Neural cell (in vitro differentiated cells): Measurements from ENCODE around the gene SLCO2A1. TPM values are rescaled to one million over a fixed set of nuclear protein-coding genes. Genes with fewer than 3 reads are reported as not detected.

Experiments used
- H2AFZ ChIP-seq: fragments of 200-600, 300-800 bp; sonication (generic), shearing (Covaris generic); 2 replicates; pipeline ENCODE4 v1.6.0; 2014; ENCODE audit warnings: low read depth, mild to moderate bottlenecking, antibody characterized with exemption, low read length, moderate library complexity
- H3F3A ChIP-seq: fragments of 200-600 bp; shearing (Covaris generic); 2 replicates; pipeline ENCODE4 v1.6.1; 2016; ENCODE audit warnings: mild to moderate bottlenecking, moderate library complexity, mixed read lengths, antibody characterized with exemption, low read length; ENCODE audit not compliant: insufficient read depth, poor library complexity, severe bottlenecking
- H3K27ac ChIP-seq: fragments of 200-600, 300-800 bp; sonication (generic), shearing (Covaris generic); 2 replicates; pipeline ENCODE4 v1.5.1; 2014; ENCODE audit warnings: mild to moderate bottlenecking, low read length, moderate library complexity
- H3K27me3 ChIP-seq: fragments of 300-800, 200-600 bp; sonication (generic), shearing (Covaris generic); 2 replicates; pipeline ENCODE4 v1.6.0; 2014; ENCODE audit warnings: mild to moderate bottlenecking, low read depth, low read length, moderate library complexity; ENCODE audit not compliant: insufficient read depth
- H3K36me3 ChIP-seq: fragments of 300-800, 200-600 bp; sonication (generic), shearing (Covaris generic); 2 replicates; pipeline ENCODE4 v1.5.1; 2014; ENCODE audit warnings: mild to moderate bottlenecking, antibody characterized with exemption, low read length, moderate library complexity; ENCODE audit not compliant: insufficient read depth
- H3K4me2 ChIP-seq: fragments of 300-800, 200-600 bp; sonication (generic), shearing (Covaris generic); 2 replicates; pipeline ENCODE4 v1.6.0; 2014; ENCODE audit warnings: mild to moderate bottlenecking, low read length
- H3K4me3 ChIP-seq: fragments of 300-800, 200-600 bp; sonication (generic), shearing (Covaris generic); 2 replicates; pipeline ENCODE4 v1.5.1; 2014; ENCODE audit warnings: mild to moderate bottlenecking, low read length, moderate library complexity
- H3K79me2 ChIP-seq: fragments of 200-600 bp; shearing (Covaris generic); replicated peaks from 2 replicates; pipeline ENCODE4 v1.6.0; 2014; ENCODE audit warnings: mild to moderate bottlenecking, low read length, moderate library complexity; ENCODE audit not compliant: insufficient read depth
- H3K9ac ChIP-seq: fragments of 300-800, 200-600 bp; sonication (generic), shearing (Covaris generic); 2 replicates; pipeline ENCODE4 v1.6.1; 2016; ENCODE audit warnings: mild to moderate bottlenecking, low read length, mixed read lengths
- H3K9me2 ChIP-seq: fragments of 200-600 bp; shearing (Covaris generic); 2 replicates; pipeline ENCODE4 v1.6.1; 2016; ENCODE audit warnings: mild to moderate bottlenecking, low read length, mixed read lengths; ENCODE audit not compliant: insufficient read depth
- H3K9me3 ChIP-seq: fragments of 200-600, 300-800 bp; sonication (generic), shearing (Covaris generic); 2 replicates; pipeline ENCODE4 v1.6.1; 2016; ENCODE audit warnings: mild to moderate bottlenecking, mixed run types, low read length, moderate library complexity, mixed read lengths
- H4K20me1 ChIP-seq: fragments of 200-600 bp; shearing (Covaris generic); 2 replicates; pipeline ENCODE4 v1.6.1; 2016; ENCODE audit warnings: mild to moderate bottlenecking, mixed run types; ENCODE audit not compliant: insufficient read depth
- EP300 ChIP-seq: fragments of 450-650 bp; conservative IDR thresholded peaks from 2 replicates; pipeline ENCODE4 v1.6.1; 2014; ENCODE audit warnings: antibody characterized with exemption, mild to moderate bottlenecking, moderate library complexity; ENCODE audit not compliant: poor library complexity, severe bottlenecking
- EZH2 ChIP-seq: fragments of 200-600, 300-800 bp; shearing (Covaris generic), sonication (generic); IDR thresholded peaks from 2 replicates; pipeline ENCODE4 v1.6.1; 2014; ENCODE audit warnings: antibody characterized with exemption, low read length, borderline replicate concordance, mild to moderate bottlenecking; ENCODE audit not compliant: insufficient read depth, poor library complexity, severe bottlenecking
- MXI1 ChIP-seq: fragments of 450-650 bp; conservative IDR thresholded peaks from 2 replicates; pipeline ENCODE4 v1.6.1; 2014; ENCODE audit warnings: antibody characterized with exemption, mild to moderate bottlenecking; ENCODE audit not compliant: poor library complexity, severe bottlenecking
- POLR2AphosphoS5 ChIP-seq: IDR thresholded peaks from 2 replicates; pipeline ENCODE4 v1.6.1; 2012
- RAD21 ChIP-seq: fragments of 450-650 bp; conservative IDR thresholded peaks from 2 replicates; pipeline ENCODE4 v1.6.1; 2014; ENCODE audit warnings: antibody characterized with exemption, mild to moderate bottlenecking, moderate library complexity
- SMC3 ChIP-seq: fragments of 450-650 bp; conservative IDR thresholded peaks from 2 replicates; pipeline ENCODE4 v1.6.1; 2014; ENCODE audit warnings: antibody characterized with exemption, mild to moderate bottlenecking, moderate library complexity; ENCODE audit not compliant: poor library complexity
- TAF1 ChIP-seq: IDR thresholded peaks from 2 replicates; pipeline ENCODE4 v1.6.1; 2012; ENCODE audit warnings: low read depth
- polyA plus RNA-seq: library from polyadenylated mRNA; depleted of rRNA; stranded (reverse); fragments of >200 nt; gene quantifications from 2 replicates; pipeline ENCODE4 v1.2.3, GENCODE V29; 2014
- TF ChIP-seq, protein P1 (sequence below): IDR thresholded peaks from 2 replicates; pipeline ENCODE4 v1.6.1; 2012; ENCODE audit warnings: borderline replicate concordance
- TF ChIP-seq, protein P2 (sequence below): fragments of 450-650 bp; IDR thresholded peaks from 2 replicates; pipeline ENCODE4 v1.5.1; 2014; ENCODE audit warnings: antibody characterized with exemption, mild to moderate bottlenecking, moderate library complexity; ENCODE audit not compliant: poor library complexity, severe bottlenecking

The SLCO2A1 gene
- polyA plus RNA-seq, 1 donor from 2014 or later: not detected

- no peak overlapping the region for H3K9ac ChIP-seq
- no peak overlapping the region for H3K4me2 ChIP-seq
- no peaks in the 10 kb centered on the region for H3K9me2 ChIP-seq
- H3K27ac ChIP-seq: no peak overlapping the region
- no peaks in the 10 kb centered on the region for H3K27me3 ChIP-seq
- no peaks in the 10 kb centered on the region for H3K79me2 ChIP-seq
- H3F3A ChIP-seq: no peaks in the 10 kb centered on the region
- no peaks in the 10 kb centered on the region for H3K9me3 ChIP-seq
- no peaks in the 10 kb centered on the region for H4K20me1 ChIP-seq
- H3K36me3 ChIP-seq: no peaks in the 10 kb centered on the region
- H3K4me3 ChIP-seq: no peak overlapping the region
- no peak for TF ChIP-seq EP300
- TF ChIP-seq RAD21: no peak
- TF ChIP-seq EZH2: no peak
- TF ChIP-seq SMC3: no peak
- no peak for TF ChIP-seq POLR2AphosphoS5
- no peak for TF ChIP-seq MXI1
- TF ChIP-seq, protein P1, sequence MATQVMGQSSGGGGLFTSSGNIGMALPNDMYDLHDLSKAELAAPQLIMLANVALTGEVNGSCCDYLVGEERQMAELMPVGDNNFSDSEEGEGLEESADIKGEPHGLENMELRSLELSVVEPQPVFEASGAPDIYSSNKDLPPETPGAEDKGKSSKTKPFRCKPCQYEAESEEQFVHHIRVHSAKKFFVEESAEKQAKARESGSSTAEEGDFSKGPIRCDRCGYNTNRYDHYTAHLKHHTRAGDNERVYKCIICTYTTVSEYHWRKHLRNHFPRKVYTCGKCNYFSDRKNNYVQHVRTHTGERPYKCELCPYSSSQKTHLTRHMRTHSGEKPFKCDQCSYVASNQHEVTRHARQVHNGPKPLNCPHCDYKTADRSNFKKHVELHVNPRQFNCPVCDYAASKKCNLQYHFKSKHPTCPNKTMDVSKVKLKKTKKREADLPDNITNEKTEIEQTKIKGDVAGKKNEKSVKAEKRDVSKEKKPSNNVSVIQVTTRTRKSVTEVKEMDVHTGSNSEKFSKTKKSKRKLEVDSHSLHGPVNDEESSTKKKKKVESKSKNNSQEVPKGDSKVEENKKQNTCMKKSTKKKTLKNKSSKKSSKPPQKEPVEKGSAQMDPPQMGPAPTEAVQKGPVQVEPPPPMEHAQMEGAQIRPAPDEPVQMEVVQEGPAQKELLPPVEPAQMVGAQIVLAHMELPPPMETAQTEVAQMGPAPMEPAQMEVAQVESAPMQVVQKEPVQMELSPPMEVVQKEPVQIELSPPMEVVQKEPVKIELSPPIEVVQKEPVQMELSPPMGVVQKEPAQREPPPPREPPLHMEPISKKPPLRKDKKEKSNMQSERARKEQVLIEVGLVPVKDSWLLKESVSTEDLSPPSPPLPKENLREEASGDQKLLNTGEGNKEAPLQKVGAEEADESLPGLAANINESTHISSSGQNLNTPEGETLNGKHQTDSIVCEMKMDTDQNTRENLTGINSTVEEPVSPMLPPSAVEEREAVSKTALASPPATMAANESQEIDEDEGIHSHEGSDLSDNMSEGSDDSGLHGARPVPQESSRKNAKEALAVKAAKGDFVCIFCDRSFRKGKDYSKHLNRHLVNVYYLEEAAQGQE: no peak
- TF ChIP-seq TAF1: no peak
- TF ChIP-seq, protein P2, sequence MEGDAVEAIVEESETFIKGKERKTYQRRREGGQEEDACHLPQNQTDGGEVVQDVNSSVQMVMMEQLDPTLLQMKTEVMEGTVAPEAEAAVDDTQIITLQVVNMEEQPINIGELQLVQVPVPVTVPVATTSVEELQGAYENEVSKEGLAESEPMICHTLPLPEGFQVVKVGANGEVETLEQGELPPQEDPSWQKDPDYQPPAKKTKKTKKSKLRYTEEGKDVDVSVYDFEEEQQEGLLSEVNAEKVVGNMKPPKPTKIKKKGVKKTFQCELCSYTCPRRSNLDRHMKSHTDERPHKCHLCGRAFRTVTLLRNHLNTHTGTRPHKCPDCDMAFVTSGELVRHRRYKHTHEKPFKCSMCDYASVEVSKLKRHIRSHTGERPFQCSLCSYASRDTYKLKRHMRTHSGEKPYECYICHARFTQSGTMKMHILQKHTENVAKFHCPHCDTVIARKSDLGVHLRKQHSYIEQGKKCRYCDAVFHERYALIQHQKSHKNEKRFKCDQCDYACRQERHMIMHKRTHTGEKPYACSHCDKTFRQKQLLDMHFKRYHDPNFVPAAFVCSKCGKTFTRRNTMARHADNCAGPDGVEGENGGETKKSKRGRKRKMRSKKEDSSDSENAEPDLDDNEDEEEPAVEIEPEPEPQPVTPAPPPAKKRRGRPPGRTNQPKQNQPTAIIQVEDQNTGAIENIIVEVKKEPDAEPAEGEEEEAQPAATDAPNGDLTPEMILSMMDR: no peak
- no peak overlapping the region for H2AFZ ChIP-seq
Measured at GRCh38 chr3:133958071-133958805, 71.5 kb downstream of the SLCO2A1 start.

- Histone ChIP-seq H3K27me3 (no peaks in the 10 kb centered on the region), H4K20me1 (no peaks in the 10 kb centered on the region), H3K9me2 (no peaks in the 10 kb centered on the region), H3K79me2 (no peaks in the 10 kb centered on the region), H2AFZ (no peak overlapping the region), H3F3A (no peaks in the 10 kb centered on the region), H3K9ac (no peak overlapping the region), H3K4me2 (no peak overlapping the region), H3K9me3 (no peaks in the 10 kb centered on the region), H3K4me3 (no peak overlapping the region), H3K27ac (no peak overlapping the region), H3K36me3 (no peaks in the 10 kb centered on the region)
- TF ChIP-seq RAD21 (no peak), EP300 (no peak), EZH2 (no peak), TAF1 (no peak), POLR2AphosphoS5 (no peak), MXI1 (no peak)
- TF ChIP-seq, protein P2: no peak
- TF ChIP-seq, protein P1: no peak
Measured at GRCh38 chr3:133956982-133957381, 72.7 kb downstream of the SLCO2A1 start.
